Osteocyte (in vitro differentiated cells): ENCODE data around the gene GNAZ. TPM values are rescaled to one million over a fixed set of nuclear protein-coding genes. Genes with fewer than 3 reads are reported as not detected.

Source experiments
- DNase-seq: peaks from one replicate; pipeline ENCODE4 v3.0.0; 2021; ENCODE audit warnings: mixed read lengths; ENCODE audit not compliant: unreplicated experiment; ENCODE audit errors: extremely low spot score
- H3K27ac Mint-ChIP-seq: one replicate; pipeline ENCODE4 v1.8.0; 2021; ENCODE audit warnings: mild to moderate bottlenecking, mixed read lengths; ENCODE audit not compliant: unreplicated experiment
- H3K27me3 Mint-ChIP-seq: one replicate; pipeline ENCODE4 v1.8.0; 2021; ENCODE audit warnings: mixed read lengths; ENCODE audit not compliant: unreplicated experiment
- H3K36me3 Mint-ChIP-seq: one replicate; pipeline ENCODE4 v1.8.0; 2021; ENCODE audit warnings: mixed read lengths; ENCODE audit not compliant: unreplicated experiment
- H3K4me1 Mint-ChIP-seq: one replicate; pipeline ENCODE4 v1.8.0; 2021; ENCODE audit warnings: mixed read lengths; ENCODE audit not compliant: unreplicated experiment
- H3K4me3 Mint-ChIP-seq: one replicate; pipeline ENCODE4 v1.8.0; 2021; ENCODE audit warnings: mild to moderate bottlenecking, moderate library complexity, mixed read lengths; ENCODE audit not compliant: unreplicated experiment
- H3K9me3 Mint-ChIP-seq: one replicate; pipeline ENCODE4 v1.8.0; 2021; ENCODE audit warnings: mixed read lengths; ENCODE audit not compliant: unreplicated experiment
- total RNA-seq: library from RNA; stranded (reverse); gene quantifications from 2 replicates; pipeline ENCODE4 v1.2.1, GENCODE V29; 2021
- TF ChIP-seq, protein P1 (sequence below): fragments of 200-600 bp; sonication (generic); IDR thresholded peaks from 2 replicates; pipeline ENCODE4 v1.5.0; 2021; ENCODE audit warnings: antibody characterized with exemption, mild to moderate bottlenecking, moderate library complexity

GNAZ gene
- total RNA-seq, 1 donor from 2014 or later, result 2.9 TPM

DNA sequence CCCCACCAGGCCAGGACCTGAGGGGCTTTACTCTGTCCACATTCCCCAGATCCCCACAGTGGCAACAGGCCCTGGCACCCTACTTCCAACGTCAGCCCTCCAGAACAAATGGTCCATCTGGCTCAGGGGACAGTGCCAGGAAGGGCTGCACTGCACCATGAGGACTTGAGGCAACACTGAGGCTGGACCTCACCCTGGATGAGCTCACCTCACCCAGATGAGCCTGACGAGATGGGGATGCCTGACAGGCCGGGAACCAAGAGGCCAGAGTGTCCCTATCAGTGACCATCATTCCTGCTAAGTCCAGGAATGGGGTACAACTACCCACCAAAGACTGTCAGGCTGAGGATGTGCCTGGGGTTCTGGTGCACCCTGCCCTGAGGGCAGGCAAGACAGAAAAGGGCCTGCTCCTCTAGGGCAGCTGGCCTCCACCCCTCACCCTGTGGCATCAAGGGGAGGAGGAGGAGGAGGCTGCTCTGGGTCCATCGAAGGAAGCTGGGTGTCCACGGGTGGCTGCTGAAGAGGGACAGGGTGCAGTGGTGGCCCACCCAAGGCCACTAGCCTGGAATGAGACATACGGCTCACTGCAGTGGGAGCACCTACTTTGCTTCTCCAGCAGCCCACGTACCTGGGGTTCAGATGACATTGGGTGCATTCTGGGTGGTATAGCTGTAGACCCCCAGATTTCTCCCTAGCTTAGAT, 56.9 kb downstream of the GNAZ start:
- Mint-ChIP-seq H3K27me3 (peaks cover 10% of the 10 kb centered on the region), H3K27ac (no peak overlapping the region), H3K36me3 (no peaks in the 10 kb centered on the region), H3K4me3 (no peak overlapping the region), H3K4me1 (peaks cover 2% of the 10 kb centered on the region), H3K9me3 (no peaks in the 10 kb centered on the region)
- no peak for DNase-seq
- TF ChIP-seq, protein P1, sequence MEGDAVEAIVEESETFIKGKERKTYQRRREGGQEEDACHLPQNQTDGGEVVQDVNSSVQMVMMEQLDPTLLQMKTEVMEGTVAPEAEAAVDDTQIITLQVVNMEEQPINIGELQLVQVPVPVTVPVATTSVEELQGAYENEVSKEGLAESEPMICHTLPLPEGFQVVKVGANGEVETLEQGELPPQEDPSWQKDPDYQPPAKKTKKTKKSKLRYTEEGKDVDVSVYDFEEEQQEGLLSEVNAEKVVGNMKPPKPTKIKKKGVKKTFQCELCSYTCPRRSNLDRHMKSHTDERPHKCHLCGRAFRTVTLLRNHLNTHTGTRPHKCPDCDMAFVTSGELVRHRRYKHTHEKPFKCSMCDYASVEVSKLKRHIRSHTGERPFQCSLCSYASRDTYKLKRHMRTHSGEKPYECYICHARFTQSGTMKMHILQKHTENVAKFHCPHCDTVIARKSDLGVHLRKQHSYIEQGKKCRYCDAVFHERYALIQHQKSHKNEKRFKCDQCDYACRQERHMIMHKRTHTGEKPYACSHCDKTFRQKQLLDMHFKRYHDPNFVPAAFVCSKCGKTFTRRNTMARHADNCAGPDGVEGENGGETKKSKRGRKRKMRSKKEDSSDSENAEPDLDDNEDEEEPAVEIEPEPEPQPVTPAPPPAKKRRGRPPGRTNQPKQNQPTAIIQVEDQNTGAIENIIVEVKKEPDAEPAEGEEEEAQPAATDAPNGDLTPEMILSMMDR, result no peak

DNA sequence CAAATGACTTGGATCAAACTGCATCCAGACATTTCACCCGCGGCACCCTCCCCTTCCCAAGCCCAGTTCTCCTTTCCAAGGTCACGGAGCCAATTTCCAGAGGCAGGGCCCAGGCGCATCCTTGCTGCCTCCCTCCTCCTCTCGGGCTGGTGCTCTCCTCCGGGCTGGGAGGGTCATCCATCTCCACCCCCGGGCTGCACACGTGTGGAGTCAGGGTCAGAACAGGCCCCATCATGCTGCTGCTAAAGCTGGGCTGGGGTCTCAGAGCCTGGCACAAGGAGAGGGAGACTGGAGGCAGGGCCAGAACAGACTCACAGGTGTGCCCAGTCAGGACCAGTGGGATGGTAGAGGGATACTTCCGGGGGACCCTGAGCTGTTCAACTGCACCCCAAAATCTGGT, 57.5 kb downstream of the GNAZ start:
- Mint-ChIP-seq H3K27ac (no peak overlapping the region), H3K4me3 (no peak overlapping the region), H3K9me3 (no peaks in the 10 kb centered on the region), H3K36me3 (no peaks in the 10 kb centered on the region), H3K27me3 (peaks cover 10% of the 10 kb centered on the region), H3K4me1 (peaks cover 2% of the 10 kb centered on the region)
- no peak for DNase-seq
- TF ChIP-seq, protein P1, result no peak

DNA sequence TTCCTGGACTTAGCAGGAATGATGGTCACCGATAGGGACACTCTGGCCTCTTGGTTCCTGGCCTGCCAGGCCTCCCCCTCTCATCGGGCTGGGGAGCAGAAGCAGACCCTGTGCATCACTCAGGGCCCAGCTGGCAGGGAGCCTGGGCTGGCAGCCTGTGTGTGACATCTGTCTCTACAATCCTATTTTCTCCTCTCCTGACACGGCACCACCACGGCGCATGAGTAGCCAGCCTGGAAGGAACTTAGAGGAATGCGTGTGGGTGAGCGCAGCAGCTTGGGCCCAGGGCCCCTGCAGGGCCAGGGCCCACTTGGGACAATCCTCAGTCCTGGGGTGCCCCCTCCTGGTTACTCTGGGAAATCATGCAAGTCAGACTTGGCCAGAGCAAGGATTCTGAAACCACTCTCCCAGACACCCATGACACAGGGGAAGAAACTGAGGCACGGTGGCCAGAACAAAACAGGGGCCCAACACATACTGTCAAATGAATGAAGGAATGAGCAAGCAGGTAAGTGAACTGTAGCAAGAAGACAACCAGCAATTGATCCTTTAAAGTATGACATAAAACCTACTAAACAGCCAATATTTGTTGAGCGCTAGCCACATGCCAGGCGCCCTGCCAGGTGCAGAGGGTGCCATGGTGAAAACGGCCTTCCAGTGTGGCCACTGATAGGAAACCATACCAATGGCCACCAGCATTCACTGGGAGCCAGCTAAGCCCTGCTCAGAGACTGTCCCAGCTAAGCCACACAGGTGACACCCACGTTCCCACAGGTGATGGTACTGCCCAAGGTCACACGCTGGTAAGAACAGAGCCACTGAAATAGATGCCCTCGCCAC, 58.2 kb downstream of the GNAZ start:
- Mint-ChIP-seq H3K27me3 (peaks cover 15% of the 10 kb centered on the region), H3K4me1 (peaks cover 2% of the 10 kb centered on the region), H3K4me3 (no peak overlapping the region), H3K36me3 (no peaks in the 10 kb centered on the region), H3K9me3 (no peaks in the 10 kb centered on the region), H3K27ac (no peak overlapping the region)
- TF ChIP-seq, protein P1, result peak; percentile 90
- peak; percentile 91 for DNase-seq

DNA sequence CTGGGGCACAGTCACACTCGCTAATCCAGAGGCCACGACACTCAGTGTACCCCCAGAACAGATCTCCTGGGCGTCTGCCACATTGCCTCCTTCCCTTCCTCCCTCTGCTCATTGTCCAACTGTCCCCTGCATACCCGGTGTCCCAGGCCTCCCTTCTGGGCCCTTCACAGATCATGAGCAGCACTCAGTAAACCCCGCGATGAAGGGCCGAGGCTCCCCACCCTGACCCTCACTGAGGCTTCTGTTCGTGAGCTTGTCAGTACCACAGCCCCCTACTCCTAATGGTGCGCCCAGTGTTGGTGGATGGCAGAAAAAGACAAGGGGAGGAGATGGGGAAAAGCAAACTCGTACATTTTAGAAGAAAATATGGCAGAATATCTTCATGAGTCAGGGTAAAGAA, 58.8 kb downstream of the GNAZ start:
- no peak for DNase-seq
- Mint-ChIP-seq H3K9me3 (no peaks in the 10 kb centered on the region), H3K4me3 (no peak overlapping the region), H3K36me3 (no peaks in the 10 kb centered on the region), H3K27ac (no peak overlapping the region), H3K4me1 (peaks cover 2% of the 10 kb centered on the region), H3K27me3 (peaks cover 20% of the 10 kb centered on the region)
- TF ChIP-seq, protein P1, result no peak

DNA sequence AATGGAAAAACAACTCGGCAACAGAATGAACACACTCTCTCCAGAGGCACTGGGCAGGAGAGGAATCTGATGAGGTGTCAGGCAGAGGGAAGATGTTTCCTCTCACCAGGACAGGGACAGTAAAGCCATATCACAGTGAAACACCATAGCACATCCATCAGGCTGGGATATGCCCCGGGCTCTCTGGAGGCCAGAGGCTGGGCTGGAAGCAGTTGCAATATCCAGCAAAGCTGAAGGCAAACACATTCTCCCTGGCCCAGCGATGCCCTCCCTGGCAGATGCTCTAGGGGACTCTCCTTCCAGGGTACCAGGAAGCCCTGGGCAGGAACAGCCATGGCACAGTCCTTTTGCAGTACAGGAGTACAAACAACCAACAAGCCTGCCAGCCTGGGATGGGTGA, 60.4 kb downstream of the GNAZ start:
- H3K27ac Mint-ChIP-seq, result no peak overlapping the region
- TF ChIP-seq, protein P1, result no peak
- no peak overlapping the region for H3K4me3 Mint-ChIP-seq
- H3K27me3 Mint-ChIP-seq, result peaks cover 23% of the 10 kb centered on the region
- DNase-seq, result no peak
- H3K36me3 Mint-ChIP-seq, result no peaks in the 10 kb centered on the region
- no peaks in the 10 kb centered on the region for H3K9me3 Mint-ChIP-seq
- peaks cover 2% of the 10 kb centered on the region for H3K4me1 Mint-ChIP-seq
